ENCODE results near the gene CFAP99. TPM values are rescaled to one million over a fixed set of nuclear protein-coding genes. Genes with fewer than 3 reads are reported as not detected.
A peak's percentile ranks its signal among the peaks of the same experiment; 100 is the strongest.

Gene CFAP99
- total and polyA plus RNA-seq, 2 experiments from 2014 or later = not detected

GRCh38 chr4:2421928-2422327 is 3.2 kb downstream of the CFAP99 start:
- TF ChIP-seq ZNF114 (CRISPR knock-in tag; IDR thresholded peaks at IDR 0.05) = no peak
- H3K27me3 ChIP-seq (ENCODE audit: insufficient read depth) = peaks cover 44% of the 10 kb centered on the region
- no peak for DNase-seq (ENCODE audit: low spot score)
- no peak overlapping the region for H3K4me2 ChIP-seq
- no peaks in the 10 kb centered on the region for H3F3A ChIP-seq (replicated peaks; ENCODE audit: low read depth)
- peaks cover 25% of the 10 kb centered on the region for H3K4me1 Mint-ChIP-seq
- peaks cover 42% of the 10 kb centered on the region for H3K27me3 Mint-ChIP-seq (ENCODE audit: insufficient read depth, low read depth, poor library complexity)
- H3K27ac ChIP-seq (ENCODE audit: low read depth) = no peak overlapping the region
- no peak overlapping the region for H2AFZ ChIP-seq
- H3K27ac Mint-ChIP-seq = no peak overlapping the region
- peaks cover 22% of the 10 kb centered on the region; the same call in 1 of the 2 replicates for H3K4me1 ChIP-seq (ENCODE audit: insufficient read depth)
- no peaks in the 10 kb centered on the region for H3K79me2 ChIP-seq (replicated peaks; ENCODE audit: insufficient read depth)
- H3K4me3 ChIP-seq = no peak overlapping the region
- H3K4me3 Mint-ChIP-seq = no peak overlapping the region
- no peaks in the 10 kb centered on the region for H3K9me2 ChIP-seq (ENCODE audit: insufficient read depth)
- no peaks in the 10 kb centered on the region; the same call in 2 of the 3 replicates for H3K9me3 Mint-ChIP-seq
- no peaks in the 10 kb centered on the region; the same call in 1 of the 2 replicates for H4K20me1 ChIP-seq (replicated peaks; ENCODE audit: insufficient read depth)
- no peaks in the 10 kb centered on the region for H3K36me3 ChIP-seq (ENCODE audit: insufficient read depth)
- no peak for ATAC-seq
- H3K36me3 Mint-ChIP-seq (ENCODE audit: low read depth) = no peaks in the 10 kb centered on the region; the same call in 2 of the 3 replicates

DNA sequence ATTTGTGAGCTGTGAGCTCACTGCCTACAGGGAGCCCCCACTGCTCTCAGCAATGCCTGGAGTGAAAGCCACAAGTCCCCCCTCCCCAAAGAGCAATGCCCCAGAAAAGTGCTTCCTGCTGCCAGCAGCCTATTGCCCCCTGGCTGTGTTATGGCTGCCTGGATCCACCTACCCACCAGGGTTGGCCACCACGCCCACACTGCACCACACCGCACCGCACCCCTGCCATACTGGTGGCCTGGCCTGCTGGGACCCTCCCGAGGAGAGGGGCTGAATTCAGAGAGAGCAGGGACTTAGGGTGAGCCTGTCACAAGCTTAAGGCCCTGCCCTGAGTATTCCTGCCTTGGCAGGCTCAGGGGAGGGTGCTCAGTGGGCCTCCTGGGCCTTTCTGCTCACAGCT is 4.3 kb downstream of the CFAP99 start:
- Histone ChIP-seq H3K36me3 (ENCODE audit: insufficient read depth) (no peaks in the 10 kb centered on the region), H3F3A (replicated peaks; ENCODE audit: low read depth) (no peaks in the 10 kb centered on the region), H3K4me3 (no peak overlapping the region), H3K27ac (ENCODE audit: low read depth) (no peak overlapping the region), H2AFZ (peak overlapping the region; percentile 80; the same call in 1 of the 2 replicates), H3K27me3 (ENCODE audit: insufficient read depth) (peaks cover 32% of the 10 kb centered on the region), H3K4me1 (ENCODE audit: insufficient read depth) (peaks cover 22% of the 10 kb centered on the region; the same call in 1 of the 2 replicates), H3K79me2 (replicated peaks; ENCODE audit: insufficient read depth) (no peaks in the 10 kb centered on the region), H3K9me2 (ENCODE audit: insufficient read depth) (no peaks in the 10 kb centered on the region), H4K20me1 (replicated peaks; ENCODE audit: insufficient read depth) (no peaks in the 10 kb centered on the region; the same call in 1 of the 2 replicates), H3K4me2 (no peak overlapping the region)
- Mint-ChIP-seq H3K36me3 (ENCODE audit: low read depth) (no peaks in the 10 kb centered on the region; the same call in 2 of the 3 replicates), H3K4me1 (peaks cover 25% of the 10 kb centered on the region), H3K27ac (no peak overlapping the region), H3K27me3 (ENCODE audit: insufficient read depth, low read depth, poor library complexity) (peaks cover 35% of the 10 kb centered on the region), H3K4me3 (no peak overlapping the region), H3K9me3 (no peaks in the 10 kb centered on the region)
- DNase-seq (ENCODE audit: low spot score) (no peak), ATAC-seq (no peak)
- no peak for TF ChIP-seq POLR2AphosphoS5 (IDR thresholded peaks at IDR 0.05; ENCODE audit: low read depth)
- TF ChIP-seq JUNB (IDR thresholded peaks at IDR 0.05; ENCODE audit: unreplicated experiment) = no peak

DNA sequence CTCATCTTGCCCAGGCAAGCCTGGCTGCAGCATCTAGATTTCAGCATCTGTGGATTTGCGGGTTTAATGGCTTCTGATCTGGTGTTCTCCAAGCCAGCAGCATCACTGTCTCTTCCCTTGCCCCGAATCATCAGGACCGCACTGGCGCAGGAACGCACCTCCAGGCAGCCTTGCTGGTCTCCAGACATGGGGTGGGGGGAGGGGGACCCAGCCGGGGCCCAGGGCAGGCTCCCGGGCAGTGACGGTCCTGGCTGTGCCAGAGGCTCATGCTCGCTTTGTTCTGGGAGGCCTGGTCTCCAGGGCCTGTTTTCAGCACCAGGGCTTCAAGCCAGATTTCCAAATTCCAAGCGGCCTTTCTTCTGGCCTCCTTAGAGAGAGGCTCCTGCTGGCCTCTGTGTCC is 4.9 kb downstream of the CFAP99 start:
- H3K4me1 ChIP-seq (ENCODE audit: insufficient read depth) = peaks cover 22% of the 10 kb centered on the region; the same call in 1 of the 2 replicates
- no peak overlapping the region for H3K4me3 ChIP-seq
- Mint-ChIP-seq H3K4me1 (peaks cover 25% of the 10 kb centered on the region), H3K9me3 (no peaks in the 10 kb centered on the region), H3K36me3 (ENCODE audit: low read depth) (no peaks in the 10 kb centered on the region; the same call in 2 of the 3 replicates), H3K27ac (no peak overlapping the region), H3K27me3 (ENCODE audit: insufficient read depth, low read depth, poor library complexity) (peaks cover 35% of the 10 kb centered on the region), H3K4me3 (no peak overlapping the region)
- H3K36me3 ChIP-seq (ENCODE audit: insufficient read depth) = no peaks in the 10 kb centered on the region
- no peaks in the 10 kb centered on the region for H3K79me2 ChIP-seq (replicated peaks; ENCODE audit: insufficient read depth)
- no peak overlapping the region for H3K27ac ChIP-seq (ENCODE audit: low read depth)
- H4K20me1 ChIP-seq (replicated peaks; ENCODE audit: insufficient read depth) = no peaks in the 10 kb centered on the region; the same call in 1 of the 2 replicates
- H3K9me2 ChIP-seq (ENCODE audit: insufficient read depth) = no peaks in the 10 kb centered on the region
- ATAC-seq = peak; percentile 14
- no peaks in the 10 kb centered on the region for H3F3A ChIP-seq (replicated peaks; ENCODE audit: low read depth)
- H3K27me3 ChIP-seq (ENCODE audit: insufficient read depth) = peaks cover 31% of the 10 kb centered on the region
- no peak for DNase-seq (ENCODE audit: low spot score)
- H3K4me2 ChIP-seq = no peak overlapping the region
- peak overlapping the region; percentile 80 for H2AFZ ChIP-seq
- no peak for TF ChIP-seq NANOG (IDR thresholded peaks at IDR 0.05; ENCODE audit: borderline replicate concordance)
- TF ChIP-seq, protein P1, sequence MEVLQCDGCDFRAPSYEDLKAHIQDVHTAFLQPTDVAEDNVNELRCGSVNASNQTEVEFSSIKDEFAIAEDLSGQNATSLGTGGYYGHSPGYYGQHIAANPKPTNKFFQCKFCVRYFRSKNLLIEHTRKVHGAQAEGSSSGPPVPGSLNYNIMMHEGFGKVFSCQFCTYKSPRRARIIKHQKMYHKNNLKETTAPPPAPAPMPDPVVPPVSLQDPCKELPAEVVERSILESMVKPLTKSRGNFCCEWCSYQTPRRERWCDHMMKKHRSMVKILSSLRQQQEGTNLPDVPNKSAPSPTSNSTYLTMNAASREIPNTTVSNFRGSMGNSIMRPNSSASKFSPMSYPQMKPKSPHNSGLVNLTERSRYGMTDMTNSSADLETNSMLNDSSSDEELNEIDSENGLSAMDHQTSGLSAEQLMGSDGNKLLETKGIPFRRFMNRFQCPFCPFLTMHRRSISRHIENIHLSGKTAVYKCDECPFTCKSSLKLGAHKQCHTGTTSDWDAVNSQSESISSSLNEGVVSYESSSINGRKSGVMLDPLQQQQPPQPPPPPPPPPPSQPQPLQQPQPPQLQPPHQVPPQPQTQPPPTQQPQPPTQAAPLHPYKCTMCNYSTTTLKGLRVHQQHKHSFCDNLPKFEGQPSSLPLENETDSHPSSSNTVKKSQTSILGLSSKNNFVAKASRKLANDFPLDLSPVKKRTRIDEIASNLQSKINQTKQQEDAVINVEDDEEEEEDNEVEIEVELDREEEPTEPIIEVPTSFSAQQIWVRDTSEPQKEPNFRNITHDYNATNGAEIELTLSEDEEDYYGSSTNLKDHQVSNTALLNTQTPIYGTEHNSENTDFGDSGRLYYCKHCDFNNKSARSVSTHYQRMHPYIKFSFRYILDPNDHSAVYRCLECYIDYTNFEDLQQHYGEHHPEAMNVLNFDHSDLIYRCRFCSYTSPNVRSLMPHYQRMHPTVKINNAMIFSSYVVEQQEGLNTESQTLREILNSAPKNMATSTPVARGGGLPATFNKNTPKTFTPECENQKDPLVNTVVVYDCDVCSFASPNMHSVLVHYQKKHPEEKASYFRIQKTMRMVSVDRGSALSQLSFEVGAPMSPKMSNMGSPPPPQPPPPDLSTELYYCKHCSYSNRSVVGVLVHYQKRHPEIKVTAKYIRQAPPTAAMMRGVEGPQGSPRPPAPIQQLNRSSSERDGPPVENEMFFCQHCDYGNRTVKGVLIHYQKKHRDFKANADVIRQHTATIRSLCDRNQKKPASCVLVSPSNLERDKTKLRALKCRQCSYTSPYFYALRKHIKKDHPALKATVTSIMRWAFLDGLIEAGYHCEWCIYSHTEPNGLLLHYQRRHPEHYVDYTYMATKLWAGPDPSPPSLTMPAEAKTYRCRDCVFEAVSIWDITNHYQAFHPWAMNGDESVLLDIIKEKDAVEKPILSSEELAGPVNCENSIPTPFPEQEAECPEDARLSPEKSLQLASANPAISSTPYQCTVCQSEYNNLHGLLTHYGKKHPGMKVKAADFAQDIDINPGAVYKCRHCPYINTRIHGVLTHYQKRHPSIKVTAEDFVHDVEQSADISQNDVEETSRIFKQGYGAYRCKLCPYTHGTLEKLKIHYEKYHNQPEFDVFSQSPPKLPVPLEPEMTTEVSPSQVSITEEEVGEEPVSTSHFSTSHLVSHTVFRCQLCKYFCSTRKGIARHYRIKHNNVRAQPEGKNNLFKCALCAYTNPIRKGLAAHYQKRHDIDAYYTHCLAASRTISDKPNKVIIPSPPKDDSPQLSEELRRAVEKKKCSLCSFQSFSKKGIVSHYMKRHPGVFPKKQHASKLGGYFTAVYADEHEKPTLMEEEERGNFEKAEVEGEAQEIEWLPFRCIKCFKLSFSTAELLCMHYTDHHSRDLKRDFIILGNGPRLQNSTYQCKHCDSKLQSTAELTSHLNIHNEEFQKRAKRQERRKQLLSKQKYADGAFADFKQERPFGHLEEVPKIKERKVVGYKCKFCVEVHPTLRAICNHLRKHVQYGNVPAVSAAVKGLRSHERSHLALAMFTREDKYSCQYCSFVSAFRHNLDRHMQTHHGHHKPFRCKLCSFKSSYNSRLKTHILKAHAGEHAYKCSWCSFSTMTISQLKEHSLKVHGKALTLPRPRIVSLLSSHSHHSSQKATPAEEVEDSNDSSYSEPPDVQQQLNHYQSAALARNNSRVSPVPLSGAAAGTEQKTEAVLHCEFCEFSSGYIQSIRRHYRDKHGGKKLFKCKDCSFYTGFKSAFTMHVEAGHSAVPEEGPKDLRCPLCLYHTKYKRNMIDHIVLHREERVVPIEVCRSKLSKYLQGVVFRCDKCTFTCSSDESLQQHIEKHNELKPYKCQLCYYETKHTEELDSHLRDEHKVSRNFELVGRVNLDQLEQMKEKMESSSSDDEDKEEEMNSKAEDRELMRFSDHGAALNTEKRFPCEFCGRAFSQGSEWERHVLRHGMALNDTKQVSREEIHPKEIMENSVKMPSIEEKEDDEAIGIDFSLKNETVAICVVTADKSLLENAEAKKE (CRISPR knock-in tag; IDR thresholded peaks at IDR 0.05) = no peak
- no peak for TF ChIP-seq ZNF331 (CRISPR knock-in tag; IDR thresholded peaks at IDR 0.05; ENCODE audit: low read depth)
- TF ChIP-seq POLR2AphosphoS5 (IDR thresholded peaks at IDR 0.05; ENCODE audit: low read depth) = no peak
- no peak for TF ChIP-seq CTCF (conservative IDR thresholded peaks at IDR 0.05; ENCODE audit: low read depth in 2 of 2)
- no peak for TF ChIP-seq ETS1 (IDR thresholded peaks at IDR 0.05)

Data from GM23338 (cell line).